B cell (primary cell): Measurements from ENCODE around the gene ERBB2. TPM values are rescaled to one million over a fixed set of nuclear protein-coding genes. Genes with fewer than 3 reads are reported as not detected.

ENCODE experiments used
- ATAC-seq: fragments of 200-7000 bp; cut with Tn5 transposase; one replicate; pipeline ENCODE4 v1.10.0; 2021; ENCODE audit warnings: low read depth, mild to moderate bottlenecking, moderate number of reproducible peaks, moderate library complexity
- CTCF ChIA-PET: fragments of 350-600 bp; sonication (Branson Sonifier 250); formaldehyde crosslinking; loops from one replicate; lab custom pipeline; 2021; ENCODE audit warnings: antibody characterized with exemption, inconsistent platforms; lab: Charles Lee
- POLR2A ChIA-PET: fragments of 350-600 bp; sonication (Branson Sonifier 250); formaldehyde crosslinking; loops from one replicate; lab custom pipeline; 2021; ENCODE audit warnings: antibody characterized with exemption; lab: Charles Lee
- DNase-seq: peaks from one replicate; pipeline ENCODE4 v3.0.0; 2013
- H2AFZ ChIP-seq: 2 replicates; pipeline ENCODE4 v1.6.1; 2012; ENCODE audit warnings: mild to moderate bottlenecking, low read depth, low read length; ENCODE audit not compliant: insufficient read depth, poor library complexity, severe bottlenecking
- H3K27ac ChIP-seq, 2 donors: 1 replicate in 1 of 2; 2 replicates in 1 of 2; pipeline ENCODE4 v1.5.1; 2012 to 2013; ENCODE audit warnings: low read length in 2 of 2, mild to moderate bottlenecking in 2 of 2, moderate library complexity in 1 of 2
- H3K27me3 ChIP-seq, 4 experiments: fragments of 200-600 bp in 1 of 4; sonication (generic) in 1 of 4; replicated peaks in 1 of 4; 1 replicate in 2 of 4; 2 replicates in 2 of 4; pipeline versions ENCODE4 v1.6.1 to v1.7.0; 2013 to 2016; ENCODE audit warnings: low read length in 3 of 4, mild to moderate bottlenecking in 2 of 4, mixed read lengths in 1 of 4, moderate library complexity in 1 of 4; ENCODE audit not compliant: insufficient read depth in 4 of 4, control insufficient read depth in 3 of 4; ENCODE audit errors: control extremely low read depth in 1 of 4
- H3K36me3 ChIP-seq, 2 experiments: replicated peaks in 1 of 2; 1 replicate in 1 of 2; 2 replicates in 1 of 2; pipeline versions ENCODE4 v1.6.1 to v1.7.1; 2013; ENCODE audit warnings: low read length in 1 of 2; ENCODE audit not compliant: insufficient read depth in 2 of 2, control insufficient read depth in 1 of 2; ENCODE audit errors: control extremely low read depth in 1 of 2, extremely low read depth in 1 of 2
- H3K4me1 ChIP-seq, 2 donors: fragments of 200-600 bp in 1 of 2; sonication (generic) in 1 of 2; 1 replicate in 1 of 2; 2 replicates in 1 of 2; pipeline versions ENCODE4 v1.5.1 to v1.6.1; 2013 to 2017; ENCODE audit warnings: low read length in 2 of 2; ENCODE audit not compliant: control insufficient read depth in 2 of 2, insufficient read depth in 2 of 2
- H3K4me2 ChIP-seq: replicated peaks from 2 replicates; pipeline ENCODE3; 2012; ENCODE audit warnings: mild to moderate bottlenecking, low read depth, low read length; ENCODE audit not compliant: poor library complexity, severe bottlenecking
- H3K4me3 ChIP-seq, 5 experiments: fragments of 200-600 bp in 1 of 5; sonication (generic) in 1 of 5; 1 replicate in 3 of 5; 2 replicates in 2 of 5; pipeline versions ENCODE4 v1.5.1 to v1.7.0; 2011 to 2016; ENCODE audit warnings: low read length in 4 of 5, mild to moderate bottlenecking in 4 of 5, low read depth in 2 of 5, control low read depth in 1 of 5, moderate library complexity in 1 of 5; ENCODE audit not compliant: insufficient read depth in 1 of 5; ENCODE audit errors: control extremely low read depth in 1 of 5, extremely low read depth in 1 of 5
- H3K79me2 ChIP-seq: fragments of 200-600 bp; sonication (generic); one replicate; pipeline ENCODE4 v1.6.0; 2016; ENCODE audit warnings: low read length; ENCODE audit not compliant: control insufficient read depth, insufficient read depth
- H3K9ac ChIP-seq: fragments of 200-600 bp; sonication (generic); 2 replicates; pipeline ENCODE4 v1.6.1; 2017; ENCODE audit warnings: mild to moderate bottlenecking, low read length, moderate library complexity
- H3K9me3 ChIP-seq, 3 donors: one replicate each; pipeline versions ENCODE4 v1.6.1 to v1.7.1; 2013; ENCODE audit warnings: low read length in 2 of 3; ENCODE audit not compliant: control insufficient read depth in 2 of 3, insufficient read depth in 1 of 3; ENCODE audit errors: control extremely low read depth in 1 of 3
- H4K20me1 ChIP-seq: 2 replicates; pipeline ENCODE4 v1.6.0; 2012; ENCODE audit warnings: mild to moderate bottlenecking, low read length; ENCODE audit not compliant: insufficient read depth, control insufficient read depth, poor library complexity, severe bottlenecking
- H3K27ac Mint-ChIP-seq: one replicate; pipeline ENCODE4 v1.8.0; 2021; ENCODE audit warnings: mixed read lengths
- H3K27me3 Mint-ChIP-seq: one replicate; pipeline ENCODE4 v1.8.0; 2021; ENCODE audit warnings: mixed read lengths
- H3K4me1 Mint-ChIP-seq: one replicate; pipeline ENCODE4 v1.8.0; 2021; ENCODE audit warnings: mixed read lengths
- H3K4me3 Mint-ChIP-seq: one replicate; pipeline ENCODE4 v1.8.0; 2021; ENCODE audit warnings: mixed read lengths
- H3K9me3 Mint-ChIP-seq: one replicate; pipeline ENCODE4 v1.8.0; 2022; ENCODE audit warnings: mixed read lengths; ENCODE audit not compliant: insufficient read depth
- EZH2 ChIP-seq: IDR thresholded peaks from 2 replicates; pipeline ENCODE4 v1.6.1; 2012; ENCODE audit warnings: borderline replicate concordance, low read depth, mild to moderate bottlenecking, moderate library complexity, low read length; ENCODE audit not compliant: insufficient read depth, poor library complexity, severe bottlenecking
- whole genome bisulfite sequencing: methylation state at CpG from one replicate; pipeline ENCODE4 v1.1.5; 2013; ENCODE audit warnings: missing lambda C conversion rate; ENCODE audit not compliant: insufficient coverage; 5-methylcytosine and 5-hydroxymethylcytosine counted together
- intact Hi-C: fragments of 100-400 bp; cut with micrococcal nuclease; formaldehyde crosslinking; loops from one replicate; pipeline ENCODE4 v1.10.0; 2022
- polyA plus RNA-seq: library from polyadenylated mRNA; depleted of rRNA; stranded (reverse); fragments of >200 nt; gene quantifications from 2 replicates; pipeline ENCODE4 v1.2.3, GENCODE V29; 2012
- total RNA-seq, 2 donors: library from RNA; stranded (reverse); fragments of 120-200 nt in 1 of 2; gene quantifications; 1 replicate in 1 of 2; 2 replicates in 1 of 2; pipeline versions ENCODE4 v1.2.3 to v1.2.4, GENCODE V29; 2013 to 2022
- TF ChIP-seq, protein P1 (sequence below): fragments of 200-600 bp; IDR thresholded peaks from one replicate; pipeline ENCODE4 v1.8.0; 2022; ENCODE audit warnings: antibody characterized with exemption, mild to moderate bottlenecking

The ERBB2 gene
- total and polyA plus RNA-seq, 2 donors (not counting 1 experiment from before 2014, with no cell fraction given) = 3.2 to 8.4 TPM

GRCh38 chr17:39767147-39767546, 67.3 kb downstream of the ERBB2 start:
- no peak overlapping the region for H2AFZ ChIP-seq
- H3K36me3 ChIP-seq = peaks cover 10 to 91% of the 10 kb centered on the region in 2 experiments
- H4K20me1 ChIP-seq = peaks cover 7% of the 10 kb centered on the region
- peak overlapping the region; percentile 91 for H3K27ac Mint-ChIP-seq
- POLR2A ChIA-PET = interaction anchor here (0.8 to 2.3 kb wide), 2 partner anchors 8 to 11 kb away, joined by 3 to 12 read pairs; no protein-coding TSS in a partner anchor
- DNase-seq (no peak), ATAC-seq (no peak)
- no peaks in the 10 kb centered on the region for H3K9me3 Mint-ChIP-seq
- H3K4me1 ChIP-seq = peaks cover 58 to 71% of the 10 kb centered on the region in 2 donors
- H3K27me3 Mint-ChIP-seq = no peaks in the 10 kb centered on the region
- H3K4me3 ChIP-seq = no peak overlapping the region
- CTCF ChIA-PET = interaction anchor here (0.6 kb wide), 1 partner anchor 200 kb away, joined by 3 read pairs; no protein-coding TSS in a partner anchor
- peak overlapping the region; percentile 35 to 86 for H3K27ac ChIP-seq
- peak overlapping the region; percentile 38 for H3K4me3 Mint-ChIP-seq
- H3K9ac ChIP-seq = no peak overlapping the region
- TF ChIP-seq, protein P1, sequence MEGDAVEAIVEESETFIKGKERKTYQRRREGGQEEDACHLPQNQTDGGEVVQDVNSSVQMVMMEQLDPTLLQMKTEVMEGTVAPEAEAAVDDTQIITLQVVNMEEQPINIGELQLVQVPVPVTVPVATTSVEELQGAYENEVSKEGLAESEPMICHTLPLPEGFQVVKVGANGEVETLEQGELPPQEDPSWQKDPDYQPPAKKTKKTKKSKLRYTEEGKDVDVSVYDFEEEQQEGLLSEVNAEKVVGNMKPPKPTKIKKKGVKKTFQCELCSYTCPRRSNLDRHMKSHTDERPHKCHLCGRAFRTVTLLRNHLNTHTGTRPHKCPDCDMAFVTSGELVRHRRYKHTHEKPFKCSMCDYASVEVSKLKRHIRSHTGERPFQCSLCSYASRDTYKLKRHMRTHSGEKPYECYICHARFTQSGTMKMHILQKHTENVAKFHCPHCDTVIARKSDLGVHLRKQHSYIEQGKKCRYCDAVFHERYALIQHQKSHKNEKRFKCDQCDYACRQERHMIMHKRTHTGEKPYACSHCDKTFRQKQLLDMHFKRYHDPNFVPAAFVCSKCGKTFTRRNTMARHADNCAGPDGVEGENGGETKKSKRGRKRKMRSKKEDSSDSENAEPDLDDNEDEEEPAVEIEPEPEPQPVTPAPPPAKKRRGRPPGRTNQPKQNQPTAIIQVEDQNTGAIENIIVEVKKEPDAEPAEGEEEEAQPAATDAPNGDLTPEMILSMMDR = no peak
- no peak for TF ChIP-seq EZH2
- H3K9me3 ChIP-seq = no peaks in the 10 kb centered on the region
- H3K27me3 ChIP-seq = no peaks in the 10 kb centered on the region
- H3K79me2 ChIP-seq = peaks cover 100% of the 10 kb centered on the region
- WGBS = no CpG with 5 or more reads among the region's 3 CpGs
- H3K4me2 ChIP-seq = peak overlapping the region; percentile 31
- intact Hi-C loops = no loop called here
- H3K4me1 Mint-ChIP-seq = peaks cover 85% of the 10 kb centered on the region

GRCh38 chr17:39769974-39770587, 70.2 kb downstream of the ERBB2 start:
- Histone ChIP-seq H3K4me1 (peaks cover 84 to 90% of the 10 kb centered on the region in 2 donors), H3K36me3 (peaks cover 7 to 83% of the 10 kb centered on the region in 2 experiments), H3K4me3 (no peak overlapping the region), H3K9ac (peak overlapping the region; percentile 6), H4K20me1 (peaks cover 7% of the 10 kb centered on the region), H2AFZ (no peak overlapping the region), H3K9me3 (no peaks in the 10 kb centered on the region), H3K4me2 (peak overlapping the region; percentile 77), H3K27me3 (no peaks in the 10 kb centered on the region), H3K27ac (peak overlapping the region; percentile 14 to 86), H3K79me2 (peaks cover 100% of the 10 kb centered on the region)
- Mint-ChIP-seq H3K9me3 (no peaks in the 10 kb centered on the region), H3K27ac (peak overlapping the region; percentile 98), H3K27me3 (no peaks in the 10 kb centered on the region), H3K4me3 (peak overlapping the region; percentile 79), H3K4me1 (peaks cover 95% of the 10 kb centered on the region)
- intact Hi-C loops = loop anchor here (1.0 to 5.0 kb wide), 2 partner anchors 14 to 92 kb away; partner anchors contain the start of gene IKZF3
- ChIA-PET POLR2A (interaction anchor here (0.7 to 2.2 kb wide), 8 partner anchors 7 to 92 kb away, joined by 3 to 24 read pairs (median 4); no protein-coding TSS in a partner anchor), CTCF (interaction anchor here (0.9 to 2.2 kb wide), 8 partner anchors 10 to 95 kb away, joined by 3 to 16 read pairs (median 6); partner anchors contain the start of gene IKZF3)
- WGBS = 44% methylated on average over 7 of the region's 8 CpGs
- no peak for DNase-seq
- peak; percentile 67 for ATAC-seq
- no peak for TF ChIP-seq EZH2
- TF ChIP-seq, protein P1 = no peak
